GM19324 (cell line): Measurements from ENCODE around the gene SAAL1.
"Not testable (repeated sequence)": the region's sequence is repeated elsewhere in the genome, so short reads cannot be mapped to it uniquely, and the experiment has no call there.

ENCODE experiments used
- ATAC-seq: cut with Tn5 transposase; IDR thresholded peaks from one replicate; pipeline ENCODE4 v1.9.1; 2021; ENCODE audit warnings: mild to moderate bottlenecking, moderate library complexity; ENCODE audit not compliant: unreplicated experiment, low FRiP score

The SAAL1 gene, protein sequence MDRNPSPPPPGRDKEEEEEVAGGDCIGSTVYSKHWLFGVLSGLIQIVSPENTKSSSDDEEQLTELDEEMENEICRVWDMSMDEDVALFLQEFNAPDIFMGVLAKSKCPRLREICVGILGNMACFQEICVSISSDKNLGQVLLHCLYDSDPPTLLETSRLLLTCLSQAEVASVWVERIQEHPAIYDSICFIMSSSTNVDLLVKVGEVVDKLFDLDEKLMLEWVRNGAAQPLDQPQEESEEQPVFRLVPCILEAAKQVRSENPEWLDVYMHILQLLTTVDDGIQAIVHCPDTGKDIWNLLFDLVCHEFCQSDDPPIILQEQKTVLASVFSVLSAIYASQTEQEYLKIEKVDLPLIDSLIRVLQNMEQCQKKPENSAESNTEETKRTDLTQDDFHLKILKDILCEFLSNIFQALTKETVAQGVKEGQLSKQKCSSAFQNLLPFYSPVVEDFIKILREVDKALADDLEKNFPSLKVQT

DNA sequence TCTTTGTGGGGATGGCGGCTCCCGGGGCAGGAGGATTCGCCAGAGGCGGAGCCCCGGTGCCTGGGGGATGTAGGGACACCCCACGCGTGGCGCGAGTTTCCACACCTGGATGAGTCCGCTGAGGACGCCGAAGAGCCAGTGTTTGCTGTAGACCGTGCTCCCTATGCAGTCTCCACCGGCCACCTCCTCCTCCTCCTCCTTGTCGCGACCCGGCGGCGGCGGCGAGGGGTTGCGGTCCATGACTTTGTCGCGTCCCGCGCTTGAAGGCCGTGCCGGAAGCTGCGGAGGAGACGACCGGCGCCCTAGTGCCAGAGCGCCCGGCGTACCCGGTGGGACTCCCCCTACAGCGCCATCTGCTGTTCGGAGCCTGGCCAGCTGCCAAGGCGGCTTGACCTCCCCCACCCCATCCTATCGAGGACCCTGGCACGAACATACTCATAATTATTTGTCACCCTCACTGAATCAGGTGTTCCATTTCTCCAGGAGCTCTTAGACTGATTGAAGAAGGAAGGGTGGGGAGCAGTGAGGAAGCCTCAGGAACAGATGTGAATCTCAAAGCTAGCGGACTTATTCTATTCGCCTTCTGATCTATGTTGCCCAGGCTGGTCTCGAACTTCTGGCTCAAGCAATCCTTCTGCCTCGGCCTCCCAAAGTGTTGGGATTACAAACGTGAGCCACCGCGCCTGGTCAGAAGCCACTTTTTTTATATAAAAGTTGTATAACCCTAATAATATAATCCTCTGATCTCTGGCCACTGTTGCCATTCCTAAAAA, at the start of gene SAAL1:
SAAL1 (minus strand) TSS at position 281 of the 773 bp plus-strand sequence; CDS start at position 240, 41 bp downstream.
- peak; percentile 90 for ATAC-seq

- ATAC-seq: no peak
Observed at GRCh38 chr11:18151581-18151980, 45.7 kb upstream of the SAAL1 start.

DNA sequence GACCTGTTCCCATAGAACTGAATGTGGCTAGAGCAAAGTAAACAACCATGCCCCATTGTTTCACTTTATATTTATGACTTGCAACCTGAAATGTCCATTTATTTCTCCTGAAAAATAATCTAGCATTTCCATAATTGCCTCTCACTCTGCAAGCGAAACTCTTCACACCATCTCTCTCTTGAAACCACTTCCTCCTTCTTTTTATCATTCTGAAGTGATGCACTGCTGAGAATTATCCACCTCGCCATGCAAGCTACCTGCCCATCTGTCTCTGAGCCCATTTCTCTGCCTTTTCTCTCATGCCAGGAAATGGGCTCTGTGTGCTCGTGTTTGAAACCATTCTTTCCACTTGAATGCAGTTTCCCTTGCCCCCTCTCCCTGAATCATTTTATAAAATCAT, 40.0 kb upstream of the SAAL1 start:
- no peak for ATAC-seq

DNA sequence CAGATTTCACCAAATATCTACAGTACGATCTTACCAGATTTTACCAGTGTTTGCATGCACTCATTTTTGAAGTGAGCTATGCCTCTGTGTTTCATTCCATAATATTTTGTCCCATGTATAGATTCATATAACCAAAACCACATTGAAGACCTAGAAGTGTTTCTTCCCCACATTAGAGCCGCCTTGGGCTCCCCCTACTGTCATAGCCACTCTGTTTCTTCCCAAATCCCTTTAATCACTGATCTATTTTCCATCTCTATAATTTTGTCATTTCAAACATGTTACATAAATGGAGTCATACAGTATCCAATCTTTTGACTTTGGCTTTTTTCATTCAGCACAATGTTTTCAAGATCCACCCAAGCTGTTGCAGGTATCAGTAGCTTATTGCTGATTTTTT, 39.1 kb upstream of the SAAL1 start:
- ATAC-seq: no peak

GRCh38 chr11:18144243-18144642, 38.4 kb upstream of the SAAL1 start:
- ATAC-seq: no peak

DNA sequence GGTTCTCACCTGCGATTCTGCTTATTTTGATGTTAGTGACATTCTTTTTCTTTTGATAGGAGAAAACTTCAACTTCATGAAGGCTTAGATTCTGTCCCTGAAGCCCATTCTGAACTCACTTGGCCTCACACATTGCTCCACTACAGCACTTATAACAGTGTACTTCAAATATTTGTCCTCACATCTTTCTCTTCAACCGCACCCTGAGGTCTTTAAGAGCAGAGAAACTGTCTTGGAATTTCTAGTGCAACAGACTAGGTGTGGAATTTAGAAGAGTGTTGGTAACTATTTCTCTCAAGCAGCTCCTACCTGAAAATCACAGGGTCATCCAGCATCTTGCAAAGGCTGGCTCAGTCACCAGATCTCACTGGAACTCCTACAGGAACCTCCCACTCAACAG, 34.3 kb upstream of the SAAL1 start:
- no peak for ATAC-seq

GRCh38 chr11:18137186-18137800, 31.4 kb upstream of the SAAL1 start:
- no peak for ATAC-seq

- ATAC-seq: no peak
Observed at GRCh38 chr11:18135308-18135707, 29.4 kb upstream of the SAAL1 start.

DNA sequence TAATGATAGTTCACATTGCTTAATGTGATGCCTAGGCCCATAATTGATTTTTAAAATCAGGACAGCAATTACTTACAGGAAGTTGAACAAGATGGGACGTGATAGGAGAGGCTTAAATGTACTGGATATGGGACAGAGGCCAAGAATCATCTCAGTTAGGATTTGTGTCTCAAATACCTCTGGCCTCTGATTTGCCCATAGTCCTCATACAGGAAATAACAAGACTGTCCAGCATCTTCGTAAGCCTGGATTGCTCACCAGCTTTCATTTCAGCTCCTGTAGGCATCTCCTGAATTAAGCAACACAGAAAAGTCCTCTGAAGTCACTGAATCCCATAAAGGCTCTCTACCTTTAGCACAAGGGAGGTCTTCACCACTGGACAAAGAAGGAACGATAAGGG, 26.5 kb upstream of the SAAL1 start, which contains the start of gene MRGPRX3:
MRGPRX3 (plus strand) TSS at position 231 of the 400 bp plus-strand sequence. CDS start 4,632 bp downstream, outside the sequence.
- no peak for ATAC-seq

DNA sequence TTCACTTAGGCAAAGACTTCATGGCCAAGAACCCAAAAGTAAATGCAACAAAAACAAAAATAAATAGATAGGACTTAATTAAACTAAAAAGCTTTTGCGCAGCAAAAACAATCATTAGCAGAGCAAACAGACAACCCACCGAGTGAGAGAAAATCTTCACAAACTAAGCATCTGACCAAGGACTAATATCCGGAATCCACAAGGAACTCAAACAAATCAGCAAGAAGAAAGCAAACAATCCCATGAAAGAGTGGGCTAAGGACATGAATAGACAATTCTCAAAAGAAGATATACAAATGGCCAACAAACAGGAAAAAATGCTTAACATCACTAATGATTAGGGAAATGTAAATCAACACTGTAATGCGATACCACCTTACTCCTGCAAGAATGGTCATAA, 25.2 kb upstream of the SAAL1 start:
- ATAC-seq: not testable (repeated sequence)

DNA sequence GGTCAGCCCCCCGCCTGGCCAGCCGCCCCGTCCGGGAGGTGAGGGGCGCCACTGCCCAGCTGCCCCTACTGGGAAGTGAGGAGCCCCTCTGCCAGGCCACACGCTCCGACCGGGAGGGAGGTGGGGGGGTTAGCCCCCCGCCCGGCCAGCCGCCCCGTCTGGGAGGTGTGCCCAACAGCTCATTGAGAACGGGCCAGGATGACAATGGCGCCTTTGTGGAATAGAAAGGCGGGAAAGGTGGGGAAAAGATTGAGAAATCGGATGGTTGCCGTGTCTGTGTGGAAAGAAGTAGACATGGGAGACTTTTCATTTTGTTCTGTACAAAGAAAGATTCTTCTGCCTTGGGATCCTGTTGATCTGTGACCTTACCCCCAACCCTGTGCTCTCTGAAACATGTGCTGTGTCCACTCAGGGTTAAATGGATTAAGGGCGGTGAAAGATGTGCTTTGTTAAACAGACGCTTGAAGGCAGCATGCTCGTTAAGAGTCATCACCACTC, 15.5 kb upstream of the SAAL1 start:
- not testable (repeated sequence) for ATAC-seq

DNA sequence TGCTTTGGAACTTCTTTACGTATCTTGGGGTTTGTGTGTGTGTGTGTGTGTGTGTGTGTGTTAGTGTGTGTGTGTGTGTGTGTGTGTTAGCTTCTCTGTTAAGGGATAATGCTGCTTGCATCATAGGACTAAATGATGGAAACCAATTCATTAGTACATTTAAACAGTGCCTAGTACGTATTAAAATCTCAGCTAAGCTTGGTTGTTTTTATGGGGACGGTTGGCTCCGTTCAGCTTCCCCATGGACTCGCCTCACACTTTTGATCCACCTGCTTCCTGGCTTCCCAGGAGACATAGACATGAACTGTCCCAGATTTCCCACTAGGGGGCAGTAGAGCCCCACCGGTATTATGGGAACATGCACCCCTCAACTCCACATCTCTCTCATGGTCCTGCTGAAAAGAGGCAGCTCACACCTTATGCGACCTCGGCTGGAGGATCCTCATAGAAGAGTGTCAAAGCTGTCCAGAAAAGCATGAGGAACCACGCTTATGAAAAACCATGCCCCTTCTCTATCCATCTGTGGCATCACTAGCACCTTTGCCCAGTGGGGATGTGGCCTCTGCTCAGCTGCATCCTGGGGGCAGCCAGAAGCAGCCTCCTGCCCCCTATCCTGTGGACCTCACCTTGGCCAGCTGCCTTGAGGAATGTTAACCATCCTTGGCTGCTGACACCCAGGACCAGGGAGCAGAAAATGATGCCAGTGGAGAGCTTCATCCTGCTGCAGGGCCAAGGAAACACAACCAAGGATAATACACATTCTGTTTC, 9.7 kb upstream of the SAAL1 start:
- peak; percentile 68 for ATAC-seq

- ATAC-seq: no peak
Observed at GRCh38 chr11:18111005-18111404, 5.1 kb upstream of the SAAL1 start.

GRCh38 chr11:18108254-18108653, 2.4 kb upstream of the SAAL1 start:
- no peak for ATAC-seq

- no peak for ATAC-seq
Observed at GRCh38 chr11:18106688-18107087, 806 bp upstream of the SAAL1 start.

GRCh38 chr11:18105086-18105801, 638 bp downstream of the SAAL1 start:
- no peak for ATAC-seq

GRCh38 chr11:18100926-18101656, 4.8 kb downstream of the SAAL1 start:
- no peak for ATAC-seq

DNA sequence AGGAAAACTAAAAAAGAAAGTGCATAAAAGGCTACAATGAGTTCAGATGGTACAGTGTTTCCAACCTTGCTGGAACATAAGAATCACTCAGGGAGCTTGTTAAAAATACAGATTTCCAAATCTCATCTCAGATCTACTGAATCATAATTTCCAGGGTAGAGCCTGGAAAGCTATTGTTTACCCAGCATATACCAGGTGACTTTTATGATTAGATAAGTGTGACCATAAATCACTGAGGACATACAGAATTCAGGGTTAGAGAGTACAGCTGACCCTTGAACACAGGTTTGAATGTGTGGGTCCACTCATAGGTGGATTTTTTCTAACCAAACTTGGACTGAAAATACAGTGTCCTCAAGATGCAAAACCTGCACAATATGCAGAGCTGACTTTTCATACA, 11.9 kb downstream of the SAAL1 start:
- no peak for ATAC-seq

GRCh38 chr11:18091731-18092130, 14.2 kb downstream of the SAAL1 start:
- no peak for ATAC-seq
